Measurements from ENCODE around the gene RNF19B. TPM values are rescaled to one million over a fixed set of nuclear protein-coding genes. Genes with fewer than 3 reads are reported as not detected.

Gene RNF19B
- total and polyA plus RNA-seq, 10 of the 15 experiments (the other 5 are each of a cell fraction or from before 2014, with no cell fraction given) = 2.8 to 32.6 (median 16.6) TPM

- ATAC-seq = no peak
- no peaks in the 10 kb centered on the region; the same call in 2 of the 3 replicates for H3K9me3 ChIP-seq (replicated peaks; ENCODE audit: control insufficient read depth, insufficient read depth, low read length)
- peaks cover 7 to 13% of the 10 kb centered on the region in 2 experiments for H3K27me3 ChIP-seq (replicated peaks in 1 of 2; ENCODE audit: control insufficient read depth in 2 of 2, insufficient read depth in 2 of 2, low read length in 1 of 2)
- FAIRE-seq = no peak
- ChIA-PET POLR2A (no interaction called here), SMC1A (ENCODE audit: uncharacterized antibody, unreplicated experiment) (no interaction called here), CTCF (interaction anchor here (0.8 to 1.3 kb wide), 3 partner anchors 21 to 377 kb away, joined by 3 to 6 read pairs (median 3); no protein-coding TSS in a partner anchor), RAD21 (ENCODE audit: unreplicated experiment) (no interaction called here)
- no peaks in the 10 kb centered on the region for H4K20me1 ChIP-seq (ENCODE audit: control insufficient read depth, insufficient read depth)
- in situ Hi-C loops (cut with MboI) = no loop called here
- no peaks in the 10 kb centered on the region for H3K4me1 ChIP-seq (ENCODE audit: control insufficient read depth, insufficient read depth, low read length)
- H2AFZ ChIP-seq (ENCODE audit: control insufficient read depth, low read depth, low read length) = no peak overlapping the region
- BruUV-seq (replicated peaks) = no TSS peak
- no peak for DNase-seq (ENCODE audit: low read depth, low spot score)
- intact Hi-C loops (cut with micrococcal nuclease; ENCODE audit: unreplicated experiment) = no loop called here
- TF ChIP-seq, protein P1, sequence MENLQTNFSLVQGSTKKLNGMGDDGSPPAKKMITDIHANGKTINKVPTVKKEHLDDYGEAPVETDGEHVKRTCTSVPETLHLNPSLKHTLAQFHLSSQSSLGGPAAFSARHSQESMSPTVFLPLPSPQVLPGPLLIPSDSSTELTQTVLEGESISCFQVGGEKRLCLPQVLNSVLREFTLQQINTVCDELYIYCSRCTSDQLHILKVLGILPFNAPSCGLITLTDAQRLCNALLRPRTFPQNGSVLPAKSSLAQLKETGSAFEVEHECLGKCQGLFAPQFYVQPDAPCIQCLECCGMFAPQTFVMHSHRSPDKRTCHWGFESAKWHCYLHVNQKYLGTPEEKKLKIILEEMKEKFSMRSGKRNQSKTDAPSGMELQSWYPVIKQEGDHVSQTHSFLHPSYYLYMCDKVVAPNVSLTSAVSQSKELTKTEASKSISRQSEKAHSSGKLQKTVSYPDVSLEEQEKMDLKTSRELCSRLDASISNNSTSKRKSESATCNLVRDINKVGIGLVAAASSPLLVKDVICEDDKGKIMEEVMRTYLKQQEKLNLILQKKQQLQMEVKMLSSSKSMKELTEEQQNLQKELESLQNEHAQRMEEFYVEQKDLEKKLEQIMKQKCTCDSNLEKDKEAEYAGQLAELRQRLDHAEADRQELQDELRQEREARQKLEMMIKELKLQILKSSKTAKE (IDR thresholded peaks at IDR 0.05; ENCODE audit: low read depth, poor library complexity, severe bottlenecking) = no peak
- TF ChIP-seq NR2C1 (IDR thresholded peaks at IDR 0.05) = no peak
- no peak for TF ChIP-seq BMI1 (IDR thresholded peaks at IDR 0.05; ENCODE audit: borderline replicate concordance)
- no peak for TF ChIP-seq SREBF1 (IDR thresholded peaks at IDR 0.05; ENCODE audit: low read length)
- no peak for TF ChIP-seq MXI1 (IDR thresholded peaks at IDR 0.05; ENCODE audit: low read depth, low read length)
- no peak for TF ChIP-seq RBBP5 (conservative IDR thresholded peaks at IDR 0.05)
- TF ChIP-seq, protein P2, sequence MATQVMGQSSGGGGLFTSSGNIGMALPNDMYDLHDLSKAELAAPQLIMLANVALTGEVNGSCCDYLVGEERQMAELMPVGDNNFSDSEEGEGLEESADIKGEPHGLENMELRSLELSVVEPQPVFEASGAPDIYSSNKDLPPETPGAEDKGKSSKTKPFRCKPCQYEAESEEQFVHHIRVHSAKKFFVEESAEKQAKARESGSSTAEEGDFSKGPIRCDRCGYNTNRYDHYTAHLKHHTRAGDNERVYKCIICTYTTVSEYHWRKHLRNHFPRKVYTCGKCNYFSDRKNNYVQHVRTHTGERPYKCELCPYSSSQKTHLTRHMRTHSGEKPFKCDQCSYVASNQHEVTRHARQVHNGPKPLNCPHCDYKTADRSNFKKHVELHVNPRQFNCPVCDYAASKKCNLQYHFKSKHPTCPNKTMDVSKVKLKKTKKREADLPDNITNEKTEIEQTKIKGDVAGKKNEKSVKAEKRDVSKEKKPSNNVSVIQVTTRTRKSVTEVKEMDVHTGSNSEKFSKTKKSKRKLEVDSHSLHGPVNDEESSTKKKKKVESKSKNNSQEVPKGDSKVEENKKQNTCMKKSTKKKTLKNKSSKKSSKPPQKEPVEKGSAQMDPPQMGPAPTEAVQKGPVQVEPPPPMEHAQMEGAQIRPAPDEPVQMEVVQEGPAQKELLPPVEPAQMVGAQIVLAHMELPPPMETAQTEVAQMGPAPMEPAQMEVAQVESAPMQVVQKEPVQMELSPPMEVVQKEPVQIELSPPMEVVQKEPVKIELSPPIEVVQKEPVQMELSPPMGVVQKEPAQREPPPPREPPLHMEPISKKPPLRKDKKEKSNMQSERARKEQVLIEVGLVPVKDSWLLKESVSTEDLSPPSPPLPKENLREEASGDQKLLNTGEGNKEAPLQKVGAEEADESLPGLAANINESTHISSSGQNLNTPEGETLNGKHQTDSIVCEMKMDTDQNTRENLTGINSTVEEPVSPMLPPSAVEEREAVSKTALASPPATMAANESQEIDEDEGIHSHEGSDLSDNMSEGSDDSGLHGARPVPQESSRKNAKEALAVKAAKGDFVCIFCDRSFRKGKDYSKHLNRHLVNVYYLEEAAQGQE (IDR thresholded peaks at IDR 0.05; ENCODE audit: low read depth, low read length) = no peak
- TF ChIP-seq KLF5 (IDR thresholded peaks at IDR 0.05; ENCODE audit: partially characterized antibody) = no peak
- TF ChIP-seq, protein P3, sequence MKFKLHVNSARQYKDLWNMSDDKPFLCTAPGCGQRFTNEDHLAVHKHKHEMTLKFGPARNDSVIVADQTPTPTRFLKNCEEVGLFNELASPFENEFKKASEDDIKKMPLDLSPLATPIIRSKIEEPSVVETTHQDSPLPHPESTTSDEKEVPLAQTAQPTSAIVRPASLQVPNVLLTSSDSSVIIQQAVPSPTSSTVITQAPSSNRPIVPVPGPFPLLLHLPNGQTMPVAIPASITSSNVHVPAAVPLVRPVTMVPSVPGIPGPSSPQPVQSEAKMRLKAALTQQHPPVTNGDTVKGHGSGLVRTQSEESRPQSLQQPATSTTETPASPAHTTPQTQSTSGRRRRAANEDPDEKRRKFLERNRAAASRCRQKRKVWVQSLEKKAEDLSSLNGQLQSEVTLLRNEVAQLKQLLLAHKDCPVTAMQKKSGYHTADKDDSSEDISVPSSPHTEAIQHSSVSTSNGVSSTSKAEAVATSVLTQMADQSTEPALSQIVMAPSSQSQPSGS (IDR thresholded peaks at IDR 0.05; ENCODE audit: low read length) = no peak
- TF ChIP-seq MYC (IDR thresholded peaks at IDR 0.05; ENCODE audit: insufficient read depth, insufficient read length, insufficient replicate concordance, low read length, severe bottlenecking) = no peak
- TF ChIP-seq EP300 (IDR thresholded peaks at IDR 0.05; ENCODE audit: borderline replicate concordance in 1 of 2, control insufficient read depth in 1 of 2, low read depth in 2 of 2, low read length in 2 of 2) = no peak
- H3K4me3 ChIP-seq = no peak overlapping the region
- no peaks in the 10 kb centered on the region for H3K79me2 ChIP-seq (ENCODE audit: control insufficient read depth, insufficient read depth, low read length)
- WGBS (ENCODE audit: insufficient coverage, insufficient replicate concordance, low lambda C conversion rate, missing lambda C conversion rate) = 34% methylated on average over 11 of the region's 11 CpGs
- H3K4me2 ChIP-seq (ENCODE audit: control insufficient read depth, insufficient read depth) = no peak overlapping the region
- H3K9ac ChIP-seq (ENCODE audit: control insufficient read depth, insufficient read depth, low read length) = no peak overlapping the region
- no peak overlapping the region for H3K27ac ChIP-seq (ENCODE audit: control insufficient read depth, insufficient read depth)
- no peaks in the 10 kb centered on the region for H3K36me3 ChIP-seq (ENCODE audit: control insufficient read depth in 2 of 2, insufficient read depth in 2 of 2, low read length in 1 of 2)
Observed at GRCh38 chr1:32897082-32898049, 67.2 kb downstream of the RNF19B start.
